Hepatocyte (in vitro differentiated cells): Measurements from ENCODE around the gene EPHB1.

ENCODE experiments used
- EZH2 ChIP-seq: fragments of 200-600 bp; sonication (generic); IDR thresholded peaks from 2 replicates; pipeline ENCODE4 v1.6.1; 2016; ENCODE audit warnings: antibody characterized with exemption, mild to moderate bottlenecking, borderline replicate concordance
- TF ChIP-seq, protein P1 (sequence below): fragments of 200-600 bp; sonication (generic); IDR thresholded peaks from 2 replicates; pipeline ENCODE4 v1.5.1; 2016; ENCODE audit warnings: antibody characterized with exemption, mild to moderate bottlenecking; ENCODE audit not compliant: poor library complexity

DNA sequence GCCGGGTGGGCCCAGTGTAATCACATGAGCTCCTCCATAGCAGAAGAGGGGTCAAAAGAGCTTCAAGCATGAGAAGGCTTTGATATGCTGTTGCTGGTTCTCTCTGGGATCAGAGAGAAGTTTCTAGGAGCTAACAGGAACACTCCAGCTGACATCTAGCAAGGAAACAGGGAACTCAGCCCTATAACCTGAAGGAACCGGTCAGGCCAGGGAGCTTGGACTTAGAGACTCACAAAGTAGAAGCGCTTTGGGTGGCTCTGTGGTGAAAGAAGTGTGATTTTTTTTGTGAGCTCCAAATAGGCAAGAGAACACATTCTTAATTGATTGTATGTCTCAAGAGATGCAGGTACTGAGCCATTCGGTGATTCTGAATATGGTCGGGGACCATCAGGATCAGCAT lies 26.2 kb upstream of the EPHB1 start:
- TF ChIP-seq, protein P1, sequence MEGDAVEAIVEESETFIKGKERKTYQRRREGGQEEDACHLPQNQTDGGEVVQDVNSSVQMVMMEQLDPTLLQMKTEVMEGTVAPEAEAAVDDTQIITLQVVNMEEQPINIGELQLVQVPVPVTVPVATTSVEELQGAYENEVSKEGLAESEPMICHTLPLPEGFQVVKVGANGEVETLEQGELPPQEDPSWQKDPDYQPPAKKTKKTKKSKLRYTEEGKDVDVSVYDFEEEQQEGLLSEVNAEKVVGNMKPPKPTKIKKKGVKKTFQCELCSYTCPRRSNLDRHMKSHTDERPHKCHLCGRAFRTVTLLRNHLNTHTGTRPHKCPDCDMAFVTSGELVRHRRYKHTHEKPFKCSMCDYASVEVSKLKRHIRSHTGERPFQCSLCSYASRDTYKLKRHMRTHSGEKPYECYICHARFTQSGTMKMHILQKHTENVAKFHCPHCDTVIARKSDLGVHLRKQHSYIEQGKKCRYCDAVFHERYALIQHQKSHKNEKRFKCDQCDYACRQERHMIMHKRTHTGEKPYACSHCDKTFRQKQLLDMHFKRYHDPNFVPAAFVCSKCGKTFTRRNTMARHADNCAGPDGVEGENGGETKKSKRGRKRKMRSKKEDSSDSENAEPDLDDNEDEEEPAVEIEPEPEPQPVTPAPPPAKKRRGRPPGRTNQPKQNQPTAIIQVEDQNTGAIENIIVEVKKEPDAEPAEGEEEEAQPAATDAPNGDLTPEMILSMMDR, result no peak
- TF ChIP-seq EZH2, result no peak
